Stimulated activated CD4-positive, alpha-beta T cell treated with anti-CD3 and anti-CD28 coated beads, Interleukin-4, amount 100 ng/mL, for 48 hours (primary cell): Measurements from ENCODE around the gene ATP10A.
"Not testable (repeated sequence)": the region's sequence is repeated elsewhere in the genome, so short reads cannot be mapped to it uniquely, and the experiment has no call there.

Experiments used
- DNase-seq, 2 donors: peaks; one replicate each; pipeline ENCODE4 v3.0.0-alpha.2; 2020; ENCODE audit warnings: low read depth in 2 of 2

The ATP10A gene

DNA sequence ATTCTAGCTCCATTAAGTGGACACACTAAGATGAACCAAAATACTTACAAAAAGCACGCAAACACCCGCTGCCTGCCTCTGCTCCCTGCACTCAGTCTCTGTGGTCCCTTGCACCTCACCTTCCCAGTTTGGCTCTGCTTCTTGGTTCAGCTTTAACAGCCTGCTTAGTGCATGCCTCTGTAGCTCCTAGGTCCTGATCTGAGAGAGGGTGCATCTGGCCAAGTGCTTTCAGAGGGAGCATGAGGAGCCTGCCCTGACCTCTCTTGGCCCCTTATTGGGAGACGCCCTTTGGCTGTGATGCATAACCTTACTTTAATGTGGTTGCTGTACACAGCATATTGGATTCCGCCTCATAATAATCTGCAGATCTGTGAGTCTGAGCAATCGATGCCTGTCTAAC lies 21.2 kb upstream of the ATP10A start:
- no peak for DNase-seq

DNA sequence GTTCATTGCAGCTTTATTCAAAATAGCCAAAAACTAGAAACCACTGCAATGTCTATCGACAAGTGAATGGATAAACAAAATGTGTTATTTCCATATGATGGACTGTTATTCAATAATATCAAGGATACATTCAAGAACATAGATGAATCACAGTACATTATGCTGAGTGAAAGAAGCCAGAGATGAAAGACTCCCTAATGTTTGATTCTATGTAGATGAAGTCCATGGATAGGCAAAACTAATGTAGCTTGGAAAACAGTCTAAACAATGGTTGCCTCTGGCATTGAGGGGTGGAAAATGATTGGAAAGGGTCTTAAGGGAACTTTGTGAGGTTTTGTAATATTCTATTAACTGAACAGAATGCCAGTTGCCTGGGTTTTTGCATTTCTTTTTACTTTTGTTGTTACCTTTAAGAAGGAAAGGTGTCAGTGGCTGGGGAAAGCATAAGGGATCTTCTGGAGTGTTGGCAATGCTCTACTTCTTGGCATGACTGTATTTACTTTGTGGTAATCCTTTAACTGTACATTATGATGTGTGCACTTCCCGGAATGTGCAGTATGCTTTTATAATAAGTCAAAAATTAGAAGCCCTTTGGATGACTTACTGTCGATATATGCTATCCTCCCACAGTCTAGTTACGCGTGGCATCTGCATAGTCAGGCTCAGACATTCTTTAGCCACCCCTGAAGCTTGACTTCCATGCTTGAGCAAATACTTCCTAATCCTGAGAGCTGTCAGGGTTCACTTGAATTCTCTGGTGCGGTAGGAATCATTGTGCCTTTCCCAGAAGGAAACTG lies 20.5 kb upstream of the ATP10A start:
- no peak for DNase-seq

DNA sequence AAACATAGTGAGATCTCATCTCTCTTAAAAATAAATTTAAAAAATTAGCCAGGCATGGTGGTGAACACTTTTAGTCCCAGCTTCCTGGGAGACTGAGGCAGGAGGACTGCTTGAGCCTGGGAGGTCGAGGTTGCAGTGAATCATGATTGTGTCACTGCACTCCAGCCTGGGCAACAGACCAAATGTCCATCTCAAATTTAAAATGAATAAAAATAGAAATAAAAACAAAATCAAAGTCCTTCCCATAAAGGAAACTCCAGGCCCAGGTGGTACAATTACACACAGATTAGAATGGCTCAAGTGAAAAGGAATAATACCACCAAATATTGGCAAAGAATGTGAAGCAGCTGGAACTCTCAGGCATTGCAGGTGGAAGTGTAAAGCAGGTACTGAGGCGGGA lies 19.3 kb upstream of the ATP10A start:
- no peak for DNase-seq

DNA sequence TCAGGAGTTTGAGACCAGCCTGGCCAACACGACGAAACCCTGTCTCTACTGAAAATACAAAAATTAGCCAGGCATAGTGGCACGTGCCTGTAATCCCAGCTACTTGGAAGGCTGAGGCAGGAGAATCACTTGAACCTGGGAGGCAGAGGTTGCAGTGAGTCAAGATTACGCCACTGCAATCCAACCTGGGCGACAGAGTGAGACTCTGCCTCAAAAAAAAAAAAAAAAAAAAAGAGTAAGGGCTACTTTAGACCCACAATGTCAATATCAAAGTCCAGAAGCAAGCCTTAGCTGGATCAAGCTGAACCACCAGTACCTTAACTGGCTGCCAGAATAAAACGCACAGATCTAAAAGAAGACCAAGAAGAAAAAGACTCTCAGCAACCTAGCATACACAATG lies 17.8 kb upstream of the ATP10A start:
- DNase-seq, result not testable (repeated sequence)

DNA sequence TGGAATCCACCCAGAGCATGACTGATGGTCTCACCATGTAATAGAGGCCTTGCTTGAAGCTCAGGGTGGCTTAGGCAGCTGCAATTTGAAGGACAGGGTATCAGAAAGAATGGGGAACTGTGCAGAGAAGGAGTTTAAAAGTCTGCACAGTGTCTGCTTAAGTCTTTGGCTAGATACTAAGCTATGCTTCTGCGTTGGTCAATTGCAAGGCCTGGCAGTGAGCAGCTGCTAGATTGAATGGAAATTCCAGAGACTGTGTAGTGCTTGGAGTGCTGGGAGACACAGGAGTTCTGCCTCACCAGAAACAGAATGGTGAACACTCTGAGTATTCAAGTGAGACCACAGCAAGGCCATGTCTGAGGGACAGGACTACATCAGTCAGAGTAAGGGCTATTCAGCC lies 17.3 kb upstream of the ATP10A start:
- no peak for DNase-seq

DNA sequence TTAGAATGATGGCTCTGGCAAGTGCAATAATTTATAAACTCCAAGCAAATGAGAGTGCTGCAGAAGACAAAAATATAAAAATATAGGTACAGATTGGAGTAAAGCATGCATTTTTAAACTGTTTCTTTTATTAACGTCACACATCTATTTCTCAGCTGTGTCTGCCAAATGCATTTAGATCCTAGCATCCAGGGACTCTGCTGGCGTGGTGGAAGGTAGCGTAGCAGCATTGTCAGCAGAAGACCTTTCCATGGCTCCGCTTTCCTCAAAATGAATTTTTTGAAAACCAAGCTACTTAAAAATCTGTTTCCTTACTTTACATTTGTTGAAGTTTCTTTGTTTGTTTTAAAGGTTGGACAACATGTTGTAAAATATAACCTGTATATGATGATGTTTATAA lies 16.3 kb upstream of the ATP10A start:
- no peak for DNase-seq

DNA sequence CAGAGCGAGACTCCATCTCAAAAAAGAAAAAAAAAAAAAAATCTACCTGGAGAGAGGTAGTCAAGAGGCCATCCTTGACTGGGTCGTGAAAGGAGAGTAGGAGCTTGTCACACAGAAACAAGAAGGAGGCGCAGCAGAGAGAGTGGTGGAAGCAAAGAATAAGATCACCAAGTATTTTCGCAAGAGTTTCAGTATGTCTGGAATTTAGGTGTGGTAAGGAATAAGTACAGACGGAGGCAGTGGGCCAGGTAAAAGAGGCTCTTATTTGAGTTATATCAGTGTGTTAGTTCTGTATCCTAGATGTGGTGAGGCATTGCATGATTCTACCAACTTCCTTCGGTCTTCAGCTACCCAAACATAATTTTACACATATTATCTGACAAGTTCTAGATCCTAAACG lies 14.6 kb upstream of the ATP10A start:
- DNase-seq, result no peak

DNA sequence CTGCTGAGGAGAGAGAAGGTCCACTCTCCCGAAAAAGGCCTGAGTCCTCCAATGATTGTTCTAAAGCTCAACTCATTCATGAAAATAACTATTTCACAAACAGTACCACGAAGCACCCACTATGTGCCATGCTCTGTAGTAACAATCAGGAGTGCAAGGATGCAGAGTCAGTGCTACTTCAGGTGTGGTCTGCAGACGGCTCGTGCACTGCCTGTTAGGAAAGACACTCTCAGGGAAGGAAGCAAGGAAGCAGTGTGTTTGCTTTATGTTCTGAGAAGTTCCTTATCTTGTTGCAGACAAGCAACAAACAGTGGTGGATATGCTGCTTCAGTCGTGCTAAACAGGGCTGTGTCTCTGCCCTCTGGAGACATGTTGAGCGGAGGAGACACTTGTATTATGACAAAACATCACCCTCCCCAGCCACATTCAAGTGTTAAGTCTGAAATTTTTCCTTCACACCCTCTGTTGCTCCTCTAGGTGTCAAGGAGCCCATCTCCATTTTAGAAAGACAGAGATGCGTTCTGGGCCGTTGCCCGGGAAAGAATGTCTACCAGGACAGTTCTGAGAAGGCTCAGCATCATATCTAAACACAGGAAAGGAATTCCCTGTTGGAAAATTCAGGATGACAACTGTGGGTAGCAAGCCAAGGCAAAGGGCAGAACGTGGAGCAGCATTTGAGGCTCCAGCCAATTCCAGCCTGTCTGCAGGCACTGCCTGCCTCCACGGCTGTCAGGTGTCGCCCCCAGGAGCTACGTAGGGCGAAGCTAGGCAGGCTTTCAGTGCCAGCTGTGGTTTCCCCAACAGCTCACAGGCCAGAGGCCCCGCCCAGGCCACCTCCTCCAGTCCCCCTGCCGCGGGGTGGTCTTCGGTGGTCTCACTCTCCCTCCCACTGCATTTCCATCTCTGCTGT lies 13.4 kb upstream of the ATP10A start:
- DNase-seq, result no peak

DNA sequence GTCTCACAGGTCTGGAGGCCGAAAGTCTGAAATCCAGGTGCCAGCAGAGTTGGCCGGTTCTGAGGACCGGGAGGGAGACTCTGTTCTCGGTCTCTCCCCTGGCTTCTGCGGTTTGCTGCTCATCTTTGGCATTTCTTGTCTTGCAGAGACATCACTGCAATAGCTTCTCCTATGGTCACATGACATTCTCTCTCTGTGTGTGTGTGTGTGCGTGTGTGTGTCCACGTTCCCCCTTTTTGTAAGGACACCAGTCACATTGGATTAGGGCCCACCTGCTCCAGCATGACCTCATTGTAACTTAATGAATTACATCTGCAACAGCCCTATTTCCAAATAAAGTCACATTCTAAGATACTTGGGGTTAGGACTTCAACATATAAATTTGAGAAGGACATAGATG lies 12.4 kb upstream of the ATP10A start:
- no peak for DNase-seq

DNA sequence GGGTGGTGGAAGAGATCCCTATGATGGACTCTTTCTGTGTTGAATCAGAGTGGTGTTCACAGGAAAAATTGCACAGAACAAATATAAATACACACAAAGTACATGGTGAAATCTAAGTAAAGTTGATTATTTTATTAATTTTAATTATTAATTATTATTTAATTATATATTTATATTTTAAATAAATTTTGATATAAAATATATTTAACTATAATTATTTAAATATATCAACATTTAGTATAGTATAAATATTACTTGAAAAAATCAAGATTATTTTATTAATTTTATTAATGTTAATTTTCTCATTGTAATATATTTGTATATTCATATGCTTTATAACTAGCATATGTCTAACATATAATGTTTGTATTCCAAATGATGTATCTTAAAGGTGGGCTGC lies 11.3 kb upstream of the ATP10A start:
- DNase-seq, result no peak

DNA sequence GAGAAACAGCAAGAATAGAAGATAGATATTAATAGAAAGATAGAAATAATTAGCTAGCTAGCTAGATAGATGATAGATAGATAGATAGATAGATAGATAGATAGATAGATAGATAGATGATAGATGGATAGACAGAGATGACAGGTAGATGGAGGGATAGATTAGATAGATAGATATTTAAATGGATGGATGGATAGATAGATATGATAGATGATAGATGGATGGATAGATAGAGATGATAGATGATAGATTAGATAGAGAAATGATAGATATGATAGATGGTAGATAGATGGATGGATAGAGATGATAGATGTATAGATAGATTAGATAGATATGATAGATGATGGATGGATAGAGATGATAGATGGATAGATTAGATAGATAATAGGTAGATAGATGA lies 8.3 kb upstream of the ATP10A start:
- no peak for DNase-seq

DNA sequence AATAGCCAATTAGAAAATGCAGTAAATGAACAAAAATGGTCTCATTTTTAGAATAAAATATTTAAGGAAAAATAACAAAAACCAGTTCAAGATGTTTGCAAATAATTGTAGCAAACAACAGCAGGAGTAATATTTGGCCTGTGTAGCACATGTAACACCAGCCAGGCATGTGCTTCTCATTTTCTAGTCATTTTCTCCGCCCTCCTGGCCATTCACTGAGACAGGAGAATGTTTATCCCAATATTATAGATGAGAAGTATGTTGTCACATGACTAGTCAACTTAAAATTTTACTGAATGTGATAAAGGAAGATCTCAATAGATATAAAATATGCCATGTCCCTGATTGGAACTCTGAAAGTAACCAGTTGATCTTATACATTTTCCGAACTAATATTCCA lies 7.8 kb upstream of the ATP10A start:
- DNase-seq, result no peak

DNA sequence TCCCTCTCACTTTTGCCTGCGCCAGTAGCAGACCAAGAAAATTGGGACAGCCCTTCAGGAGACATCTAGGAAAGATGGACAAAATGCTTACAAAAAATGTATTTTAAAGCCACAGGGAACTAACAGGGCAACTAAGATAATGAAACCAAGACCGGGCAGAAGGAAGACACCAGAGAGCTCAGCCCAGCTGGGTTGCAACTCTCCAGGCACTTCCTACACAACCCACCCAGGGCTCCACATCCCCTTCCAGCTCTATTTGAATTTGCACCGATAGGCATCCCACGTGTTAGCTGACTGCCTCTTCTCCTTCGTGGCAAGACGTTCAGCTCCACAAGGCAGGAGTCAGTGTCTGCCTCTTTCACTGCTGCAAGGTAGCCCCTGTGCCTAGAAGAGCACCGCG lies 6.6 kb upstream of the ATP10A start:
- no peak for DNase-seq

DNA sequence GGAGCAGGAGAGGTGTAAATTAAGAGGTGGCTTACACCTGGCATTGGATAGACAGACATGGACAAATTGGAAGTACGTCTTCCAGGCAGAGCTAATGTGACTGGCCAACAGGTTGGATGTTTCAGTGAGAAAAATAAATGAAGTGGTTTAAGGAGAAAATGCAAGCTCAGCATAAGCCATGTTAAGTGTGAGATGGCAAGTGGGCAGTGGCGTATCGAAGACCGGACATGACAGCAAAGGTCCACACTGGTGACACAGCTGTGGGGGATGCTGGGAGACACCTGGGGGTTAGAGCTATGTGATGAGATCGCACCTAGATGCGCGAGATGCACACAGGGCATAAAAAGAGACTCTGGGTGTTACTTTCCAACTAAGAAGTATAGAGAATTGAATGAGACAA lies 3.7 kb upstream of the ATP10A start:
- no peak for DNase-seq

DNA sequence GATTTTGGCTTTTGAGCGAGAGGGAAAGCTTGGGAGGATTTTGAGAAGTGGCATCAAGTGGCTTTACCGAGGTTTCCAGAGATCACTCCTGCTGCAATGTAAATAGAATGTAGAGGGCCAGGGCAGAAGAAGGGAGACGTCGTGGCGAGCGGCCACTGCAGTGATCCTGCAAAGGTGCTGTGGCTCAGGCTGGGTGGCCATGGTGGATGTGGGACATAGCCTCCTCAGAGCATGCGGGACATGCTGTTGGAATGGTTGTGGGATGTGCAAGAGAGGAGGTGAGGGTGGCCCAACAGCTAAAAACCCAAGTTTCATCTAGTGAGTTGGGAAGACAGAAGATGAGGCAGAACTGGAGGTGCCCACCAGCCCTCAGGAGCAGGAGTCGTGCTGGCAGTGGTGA lies 3.1 kb upstream of the ATP10A start:
- no peak for DNase-seq

DNA sequence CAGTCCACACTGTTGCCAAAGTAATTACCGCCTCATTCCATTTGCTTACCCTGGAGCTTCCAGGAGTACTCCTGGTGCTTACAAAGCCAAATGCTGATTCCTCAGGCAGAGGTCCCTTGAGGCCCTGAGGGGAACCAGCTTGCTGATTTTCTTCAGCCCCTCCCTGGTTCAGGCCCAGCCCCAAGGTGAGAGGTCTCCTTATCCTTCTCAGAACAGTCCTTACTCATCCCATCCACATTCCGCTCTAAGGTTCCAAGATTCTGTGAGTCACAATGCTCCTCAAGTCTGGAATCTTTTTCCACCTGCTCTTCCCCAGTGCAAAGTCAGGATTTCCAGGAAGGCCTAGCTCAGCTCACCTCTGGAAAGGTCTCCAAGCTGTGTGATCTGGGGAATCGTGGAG lies 1.8 kb upstream of the ATP10A start:
- DNase-seq, result no peak

DNA sequence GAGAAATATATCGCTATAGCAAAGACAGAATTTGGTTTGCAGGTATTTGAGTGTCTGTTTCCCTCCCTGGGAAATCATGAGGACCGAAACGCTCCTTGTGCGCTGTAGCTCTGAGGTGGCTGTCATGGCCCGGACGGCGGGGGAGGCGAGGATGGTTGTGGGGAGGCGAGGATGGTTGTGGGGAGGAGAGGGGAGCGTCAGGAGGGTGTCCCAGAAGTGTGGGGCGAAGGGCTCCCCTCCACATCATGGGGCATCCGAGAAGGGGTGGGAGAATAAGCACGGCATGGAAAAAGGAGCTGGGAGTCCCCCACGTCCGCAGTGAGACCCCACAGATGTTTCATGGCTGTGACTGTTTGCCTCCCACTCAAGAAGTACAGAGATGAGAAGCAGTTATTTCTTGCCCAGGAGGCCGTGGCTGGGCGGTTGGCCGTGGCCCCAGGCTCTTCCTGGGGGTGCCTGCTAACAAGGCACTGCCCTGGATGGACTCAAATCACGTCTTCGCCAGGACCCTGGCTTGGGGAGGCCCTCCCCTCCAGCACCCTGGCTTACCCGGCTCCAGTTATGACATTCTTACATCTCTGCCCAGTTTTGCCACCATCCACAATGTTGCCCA lies 947 bp upstream of the ATP10A start:
- DNase-seq, result no peak

DNA sequence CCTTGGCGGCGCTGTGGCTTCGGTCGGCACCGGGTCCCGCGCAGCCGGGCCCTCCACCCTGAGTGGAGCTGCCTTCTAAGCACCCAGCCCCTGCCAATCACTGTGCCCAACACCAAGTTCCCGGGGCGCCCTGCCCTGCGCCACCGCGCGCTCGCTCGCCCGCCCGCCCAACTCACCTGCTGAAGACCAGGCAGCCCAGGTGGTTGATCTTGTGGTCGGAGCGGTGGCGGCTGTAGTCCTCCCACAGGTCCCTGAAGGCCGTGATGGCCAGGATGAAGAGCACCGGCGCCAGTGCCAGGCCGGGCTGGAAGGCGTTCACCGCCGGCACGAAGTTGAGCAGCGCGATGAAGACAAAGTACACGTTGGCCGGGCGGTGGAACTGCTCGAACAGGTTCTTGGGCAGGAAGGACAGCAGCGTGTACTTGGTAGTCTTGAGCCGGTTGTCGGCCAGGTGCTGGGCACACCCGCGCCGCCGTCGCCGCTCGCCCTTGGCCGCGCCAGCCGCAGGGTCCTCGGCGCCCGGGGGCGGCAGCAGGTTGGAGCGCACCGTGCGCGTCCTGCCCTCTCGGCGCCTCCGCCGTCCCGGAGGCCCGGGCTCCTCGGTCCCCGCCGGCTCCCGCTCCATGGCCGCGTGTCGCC lies 536 bp downstream of the ATP10A start:
- no peak for DNase-seq

DNA sequence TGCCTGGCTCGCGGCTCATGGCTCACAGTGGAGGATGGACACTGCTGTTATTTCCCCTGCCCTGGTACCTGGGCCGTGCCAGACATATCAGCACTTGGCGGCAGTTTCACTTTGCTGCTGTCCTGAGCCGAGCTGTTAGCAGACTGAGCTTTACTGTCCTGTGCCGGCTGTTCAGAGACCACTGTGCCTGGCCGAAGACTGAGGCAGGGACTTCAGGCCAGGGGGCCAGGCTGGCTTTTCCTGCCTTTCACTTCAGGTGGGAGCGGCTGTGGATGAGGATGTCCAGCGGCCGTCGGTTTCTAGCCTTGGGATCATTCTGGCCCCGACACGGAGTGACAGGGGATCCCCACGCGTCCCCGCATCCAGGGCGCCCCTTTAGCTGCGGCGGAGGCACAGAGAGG lies 1.1 kb downstream of the ATP10A start:
- no peak for DNase-seq

DNA sequence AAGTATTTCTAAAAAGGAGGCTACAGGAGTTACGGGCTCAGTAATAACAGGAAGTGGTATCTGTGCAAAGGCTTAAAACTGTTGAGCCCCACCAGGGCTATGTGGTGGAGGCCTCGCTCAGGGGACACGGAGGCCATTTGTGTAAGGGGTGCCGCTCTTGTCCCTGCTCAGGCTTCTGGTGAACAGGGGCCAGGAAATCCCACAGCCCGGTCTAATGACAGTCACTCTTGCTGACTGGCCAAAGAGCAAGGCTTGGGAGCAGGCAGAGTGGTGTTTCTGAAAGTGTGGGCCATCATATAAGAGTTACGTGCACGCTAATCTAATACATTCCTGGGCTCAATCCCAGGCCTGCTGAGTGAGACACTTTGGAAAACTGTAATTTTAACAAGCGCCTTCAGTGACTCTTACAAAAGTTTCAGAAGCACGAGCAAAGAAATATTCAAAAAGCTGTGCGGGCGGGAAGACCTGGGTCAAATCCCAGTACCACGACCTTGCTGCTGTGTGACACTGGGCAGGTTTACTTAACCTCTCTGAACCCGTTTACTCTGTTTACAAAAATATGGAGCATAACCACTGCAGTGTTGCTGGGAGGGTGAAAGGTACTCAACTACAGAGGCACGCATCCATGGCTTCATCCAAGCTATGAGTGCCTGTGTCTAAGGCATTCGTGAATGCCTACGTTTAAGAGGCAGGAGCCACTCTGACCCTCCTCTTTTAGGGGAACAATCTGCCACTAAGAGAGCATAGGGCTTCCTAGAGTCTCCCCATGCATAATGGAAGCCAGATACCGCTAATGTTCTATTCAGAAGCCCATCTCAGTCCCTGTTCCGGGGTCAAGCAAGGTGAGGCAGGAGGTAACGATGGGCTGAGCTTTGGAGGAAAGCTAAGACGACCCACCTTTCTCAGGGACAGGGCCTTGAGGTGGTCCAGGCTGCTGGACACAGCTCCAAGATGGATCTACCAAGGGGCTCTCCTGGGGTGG lies 2.0 kb downstream of the ATP10A start:
- DNase-seq, result no peak
